ENCODE results near the gene CGB8.
"Not testable (repeated sequence)": the region's sequence is repeated elsewhere in the genome, so short reads cannot be mapped to it uniquely, and the experiment has no call there.

The CGB8 gene

DNA sequence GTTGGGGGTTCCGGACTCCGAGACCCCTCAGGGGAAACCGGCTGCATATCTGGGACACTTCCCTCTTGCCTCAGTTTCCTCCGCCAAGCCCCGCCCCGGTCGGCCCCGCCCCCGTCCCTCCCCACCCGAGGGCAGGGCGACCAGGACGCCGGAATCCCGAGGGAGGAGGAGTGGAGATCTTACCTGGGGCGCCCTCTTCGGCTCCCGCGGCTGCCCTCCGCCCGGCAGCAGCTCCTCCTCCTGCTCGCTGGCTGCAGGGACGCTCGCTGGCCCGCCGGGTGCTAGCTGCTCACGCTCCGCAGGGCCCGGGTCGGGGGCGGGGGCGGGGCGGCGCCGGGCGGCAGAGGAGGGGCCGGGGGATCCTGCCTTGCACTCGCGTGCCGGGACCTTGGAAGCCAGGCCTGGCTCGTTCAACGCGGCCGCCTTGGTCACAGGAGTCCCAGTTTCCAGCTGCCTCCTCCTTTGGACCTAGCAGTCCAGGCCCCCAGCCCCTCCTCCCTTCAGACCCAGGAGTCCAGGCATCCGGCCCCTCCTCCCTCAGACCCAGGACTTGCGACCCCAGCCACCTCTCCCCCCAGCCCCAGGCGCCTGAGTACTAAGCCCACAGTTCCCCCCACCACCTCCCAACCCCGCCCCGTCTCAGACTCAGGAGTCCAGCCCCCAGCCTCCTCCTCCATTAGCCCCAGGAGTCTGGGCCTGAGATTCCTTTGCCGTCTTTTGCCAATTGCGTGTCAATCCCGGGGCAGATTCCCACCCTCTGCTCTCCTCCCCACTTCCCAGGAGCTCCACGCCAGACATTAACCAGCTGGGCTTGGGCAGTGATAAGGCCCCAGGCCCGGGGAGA, 16.1 kb upstream of the CGB8 start, which contains the start of gene NTF4:
NTF4 (minus strand) TSS at position 51 of the 844 bp plus-strand sequence. CDS start 2,821 bp downstream, outside the sequence.
- peak; percentile 52 for DNase-seq (ENCODE audit: low spot score)

GRCh38 chr19:49064029-49064629, 15.2 kb upstream of the CGB8 start:
- no peak for DNase-seq (ENCODE audit: low spot score)

DNA sequence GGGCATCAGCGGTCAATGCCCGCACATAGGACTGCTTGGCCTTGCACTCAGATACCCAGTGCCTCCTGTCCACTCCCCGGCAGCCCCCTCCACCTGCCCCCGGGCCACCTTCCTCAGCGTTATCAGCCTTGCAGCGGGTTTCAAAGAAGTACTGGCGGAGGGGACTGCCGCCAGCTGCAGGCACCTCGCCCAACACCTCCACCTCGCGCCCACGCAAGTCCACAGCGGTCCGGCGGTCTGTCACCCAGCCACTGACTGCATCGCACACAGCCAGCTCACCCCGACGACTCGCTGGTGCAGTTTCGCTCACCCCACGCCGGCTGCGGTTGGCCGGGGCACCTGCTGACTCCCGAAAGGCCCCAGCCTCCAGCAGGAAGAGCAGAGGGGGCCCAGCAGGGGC, 12.5 kb upstream of the CGB8 start:
- no peak for DNase-seq (ENCODE audit: low spot score)

- DNase-seq (ENCODE audit: low spot score): no peak
Observed at GRCh38 chr19:49061000-49061399, 12.1 kb upstream of the CGB8 start.

DNA sequence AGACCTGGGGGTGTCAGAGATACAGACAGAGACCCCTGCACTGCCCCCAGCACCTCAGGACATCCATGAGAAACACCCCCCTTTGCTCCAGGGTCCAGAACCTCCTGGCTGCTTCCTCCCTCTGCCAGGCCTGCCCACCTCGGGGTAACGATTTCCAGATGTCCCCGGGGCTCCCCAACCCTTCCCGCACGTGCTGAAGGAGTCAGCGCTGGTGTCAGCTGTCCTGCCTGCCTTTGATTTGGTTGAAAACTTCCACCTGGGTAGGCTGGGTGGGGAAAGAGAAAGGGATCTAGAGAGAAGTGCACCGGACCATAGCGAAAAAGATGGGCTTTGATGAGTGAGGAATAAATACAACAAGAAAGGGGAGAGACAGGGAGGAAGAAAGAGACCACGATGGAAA, 10.1 kb upstream of the CGB8 start:
- no peak for DNase-seq (ENCODE audit: low spot score)

- DNase-seq (ENCODE audit: low spot score): no peak
Observed at GRCh38 chr19:49058562-49058961, 9.7 kb upstream of the CGB8 start.

DNA sequence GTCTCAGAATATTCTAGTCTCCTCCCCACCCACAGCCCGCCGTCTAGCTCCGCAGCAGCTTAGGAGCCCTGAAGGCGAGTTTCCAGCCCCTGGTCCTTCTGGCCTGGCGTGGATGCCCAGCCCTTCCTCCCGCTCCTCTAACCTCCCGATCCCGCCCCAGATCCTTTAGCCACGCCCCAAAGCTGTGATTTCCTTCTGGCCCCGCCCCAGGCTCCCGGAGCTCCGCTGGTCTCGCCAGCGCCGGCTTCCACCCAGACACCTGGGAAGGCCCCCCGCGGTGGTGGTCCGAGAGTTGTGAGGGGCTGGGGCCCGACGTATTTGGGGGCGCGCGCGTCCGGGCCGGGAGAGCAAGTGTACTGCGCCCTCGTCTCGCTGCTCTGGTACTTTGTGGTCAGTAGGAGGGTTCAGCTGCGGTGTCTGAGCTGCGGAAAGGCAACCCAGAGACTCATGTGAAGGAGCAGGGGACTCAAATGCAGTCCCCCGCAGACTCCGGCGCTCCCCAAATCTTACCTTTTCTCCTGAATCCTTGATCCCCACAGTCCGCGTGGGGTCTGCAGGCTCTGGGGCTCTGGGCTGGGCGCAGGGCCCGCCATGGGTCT, 8.8 kb upstream of the CGB8 start, which contains the start of gene CGB7:
CGB7 (minus strand) TSS at position 114 of the 599 bp plus-strand sequence. CDS start 2,374 bp downstream, outside the sequence.
- DNase-seq (ENCODE audit: low spot score): peak; percentile 91

GRCh38 chr19:49056902-49057596, 8.1 kb upstream of the CGB8 start:
- not testable (repeated sequence) for DNase-seq (ENCODE audit: low spot score)

DNA sequence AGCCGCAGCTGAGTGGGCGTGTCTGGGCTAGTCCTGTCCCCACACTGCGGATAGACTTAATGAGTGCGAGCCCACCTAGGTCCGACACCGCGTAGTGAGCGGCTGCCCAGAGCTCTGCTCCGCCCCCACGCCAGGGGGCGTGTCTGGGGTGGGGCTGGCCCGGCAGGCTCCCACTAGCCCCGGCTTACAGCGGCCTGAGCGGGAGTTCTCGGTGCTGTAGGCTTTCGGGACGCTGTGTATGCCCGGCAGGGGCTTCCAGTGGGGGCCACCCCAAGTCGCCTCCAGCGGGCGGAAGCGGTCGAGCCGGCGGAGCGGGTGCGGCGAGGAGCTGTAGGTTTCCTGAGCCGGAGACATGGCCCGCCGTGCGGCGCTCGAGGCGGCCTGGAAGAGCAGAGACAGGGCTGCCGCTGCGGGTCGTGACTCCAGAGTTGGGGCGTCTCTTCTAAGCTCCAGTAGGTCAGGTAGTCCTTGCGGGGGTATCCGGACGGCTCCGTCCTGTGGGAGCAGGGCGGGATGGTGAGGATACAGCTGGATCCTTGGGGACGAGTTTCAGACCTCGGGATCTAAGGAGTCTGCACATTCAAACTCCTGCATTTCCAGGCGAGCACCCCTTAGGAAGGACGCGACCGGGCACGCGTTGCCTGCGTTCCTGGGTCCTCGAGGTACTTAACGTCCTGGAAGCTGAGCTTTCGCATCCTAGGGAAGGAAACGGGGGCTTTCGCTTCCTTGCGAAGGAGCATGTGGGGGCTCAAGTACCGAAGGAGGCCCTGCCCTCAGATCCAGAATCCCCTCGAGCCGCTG, 7.4 kb upstream of the CGB8 start:
- peak; percentile 93 for DNase-seq (ENCODE audit: low spot score)

- peak; percentile 73 for DNase-seq (ENCODE audit: low spot score)
Observed at GRCh38 chr19:49050376-49051033, 1.6 kb upstream of the CGB8 start.

DNA sequence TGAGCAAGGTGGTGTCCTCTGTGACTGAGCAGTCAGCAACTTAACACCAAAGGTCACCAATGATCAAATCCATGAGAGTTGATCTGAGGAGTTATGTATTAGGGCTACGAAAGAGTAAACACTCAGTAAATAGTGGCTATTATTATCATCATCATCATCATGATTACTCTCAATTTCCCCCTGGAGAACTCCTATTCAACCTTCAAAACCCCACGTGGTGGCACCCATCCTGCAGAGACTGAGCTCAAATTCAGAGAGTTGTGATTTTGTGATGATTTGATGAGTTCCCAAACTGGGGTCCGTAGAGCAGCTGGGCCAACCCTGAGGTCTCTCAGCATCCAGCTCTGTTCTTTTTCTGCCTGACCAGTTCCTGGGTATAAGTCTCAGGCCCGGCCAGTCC, 923 bp upstream of the CGB8 start:
- DNase-seq (ENCODE audit: low spot score): not testable (repeated sequence)

DNA sequence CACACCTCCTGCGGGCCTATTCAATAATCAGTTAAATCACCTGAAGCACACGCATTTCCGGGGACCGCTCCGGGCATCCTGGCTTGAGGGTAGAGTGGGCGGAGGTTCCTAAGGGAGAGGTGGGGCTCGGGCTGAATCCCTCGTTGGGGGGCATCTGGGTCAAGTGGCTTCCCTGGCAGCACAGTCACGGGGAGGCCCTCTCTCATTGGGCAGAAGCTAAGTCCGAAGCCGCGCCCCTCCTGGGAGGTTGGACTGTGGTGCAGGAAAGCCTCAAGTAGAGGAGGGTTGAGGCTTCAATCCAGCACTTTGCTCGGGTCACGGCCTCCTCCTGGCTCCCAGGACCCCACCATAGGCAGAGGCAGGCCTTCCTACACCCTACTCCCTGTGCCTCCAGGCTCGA, 5.4 kb downstream of the CGB8 start, which contains the start of gene CGB5:
CGB5 (plus strand) TSS at position 301 of the 400 bp plus-strand sequence. CDS start 362 bp downstream, outside the sequence.
- not testable (repeated sequence) for DNase-seq (ENCODE audit: low spot score)

- DNase-seq (ENCODE audit: low spot score): not testable (repeated sequence)
Observed at GRCh38 chr19:49042666-49043065, 6.2 kb downstream of the CGB8 start.

DNA sequence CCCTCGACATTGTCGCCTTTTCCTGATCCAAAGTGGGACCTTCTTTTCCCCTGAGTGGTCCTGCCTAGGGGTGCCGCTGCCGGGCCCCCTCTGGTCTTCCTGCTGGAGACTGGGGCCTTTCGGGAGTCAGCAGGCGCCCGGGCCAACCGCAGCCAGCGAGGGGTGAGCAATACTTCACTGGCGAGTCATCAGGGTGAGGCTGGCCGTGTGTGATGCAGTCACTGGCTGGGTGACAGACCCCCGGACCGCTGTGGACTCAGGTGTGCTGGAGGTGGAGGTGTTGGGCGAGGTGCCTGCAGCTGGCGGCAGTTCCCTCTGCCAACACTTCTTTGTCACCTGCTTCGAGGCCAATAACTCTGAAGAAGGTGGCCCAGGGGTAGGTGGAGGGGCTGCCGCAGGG, 6.7 kb downstream of the CGB8 start:
- DNase-seq (ENCODE audit: low spot score): no peak

DNA sequence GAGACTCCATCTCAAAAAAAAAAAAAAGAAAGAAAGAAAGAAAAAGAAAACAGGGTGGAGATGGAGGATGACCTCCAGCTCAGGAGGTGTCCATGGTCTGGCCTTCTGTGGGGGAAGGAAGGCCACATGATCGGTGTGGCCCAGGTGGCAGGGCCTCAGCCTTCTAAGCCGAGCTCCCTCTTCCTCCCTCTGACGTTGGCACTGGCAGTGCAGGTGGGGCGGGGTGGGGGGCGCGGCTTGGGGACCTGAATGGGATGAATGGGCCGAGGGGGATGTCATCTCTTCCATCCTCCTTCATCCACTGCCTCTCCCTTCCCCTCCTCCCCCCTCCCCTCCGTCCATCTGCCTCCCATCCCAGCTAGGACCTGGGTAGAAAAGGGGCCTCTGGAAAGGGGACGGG, 9.2 kb downstream of the CGB8 start:
- not testable (repeated sequence) for DNase-seq (ENCODE audit: low spot score)

GRCh38 chr19:49038557-49039276, 10.2 kb downstream of the CGB8 start:
- peak; percentile 69 for DNase-seq (ENCODE audit: low spot score)

DNA sequence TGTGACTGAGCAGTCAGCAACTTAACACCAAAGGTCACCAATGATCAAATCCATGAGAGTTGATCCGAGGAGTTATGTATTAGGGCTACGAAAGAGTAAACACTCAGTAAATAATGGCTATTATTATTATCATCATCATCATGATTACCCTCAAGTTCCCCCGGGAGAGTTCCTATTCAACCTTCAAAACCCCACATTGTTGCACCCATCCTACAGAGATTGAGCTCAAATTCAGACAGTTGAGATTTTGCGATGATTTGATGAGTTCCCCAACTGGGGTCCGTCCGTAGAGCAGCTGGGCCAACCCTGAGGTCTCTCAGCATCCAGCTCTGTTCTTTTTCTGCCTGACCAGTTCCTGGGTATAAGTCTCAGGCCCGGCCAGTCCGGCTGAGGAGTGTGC, 10.8 kb downstream of the CGB8 start:
- DNase-seq (ENCODE audit: low spot score): not testable (repeated sequence)

GRCh38 chr19:49036815-49037214, 12.1 kb downstream of the CGB8 start, which contains the start of gene CGB1:
CGB1 (minus strand) TSS chr19:49036895; CDS start chr19:49036711, 184 bp downstream.
- DNase-seq (ENCODE audit: low spot score): not testable (repeated sequence)

GRCh38 chr19:49031642-49032301, 17.1 kb downstream of the CGB8 start, which contains the start of gene CGB2:
CGB2 (plus strand) TSS chr19:49031890; CDS start chr19:49032096, 206 bp downstream.
- DNase-seq (ENCODE audit: low spot score): not testable (repeated sequence)

All from hepatic stellate cell (primary cell).